Heart left ventricle (tissue), 13 donors: ENCODE measurements around the gene CRY2.

Experiments used
- CTCF ChIP-seq, 12 donors: fragments of 200-600 bp; sonication (generic) in 4 of 12; IDR thresholded peaks; one replicate each; pipeline versions ENCODE4 v1.5.0 to v1.8.0; 2018 to 2022; ENCODE audit warnings: antibody characterized with exemption in 12 of 12, mild to moderate bottlenecking in 5 of 12
- POLR2A ChIP-seq, 2 donors: fragments of 450-650 bp; IDR thresholded peaks; one replicate each; pipeline ENCODE4 v1.6.1; 2017; ENCODE audit warnings: antibody characterized with exemption in 2 of 2, mild to moderate bottlenecking in 2 of 2, moderate library complexity in 2 of 2
- donor health status: ischemic (EF 13 %, LVEDD 7.1; RV severe dilation, severe dysfunction).
- donor health status: DM: no; HTN: yes; CAD: no.
- donor health status: DM: no; HTN: no; CAD: no.
- donor health status: ischemic (EF 25% LVEDD 6.9; RV normal size, moderate dysfunction).
- donor health status: ischemic (EF 25% LVEDD 5.7; RV mildly dilated, moderate dysfunction).
- donor health status: ischemic (EF 35%, LVEDD 5.7; RV mildly dilated, moderate dysfunction).
- donor health status: nonischemic (EF 11% LVEDD 7.7; RV severe dilation, severe dysfunction).
- donor health status: DM: yes; HTN: yes; CAD: no.
- donor health status: PGD.
- donor health status: ischemic (EF 29% LVEDD 5.4; RV normal size, mild dysfunction).
- donor health status: nonischemic (EF 23%, LVEDD 6.1; RV moderate dilation, normal function).

DNA sequence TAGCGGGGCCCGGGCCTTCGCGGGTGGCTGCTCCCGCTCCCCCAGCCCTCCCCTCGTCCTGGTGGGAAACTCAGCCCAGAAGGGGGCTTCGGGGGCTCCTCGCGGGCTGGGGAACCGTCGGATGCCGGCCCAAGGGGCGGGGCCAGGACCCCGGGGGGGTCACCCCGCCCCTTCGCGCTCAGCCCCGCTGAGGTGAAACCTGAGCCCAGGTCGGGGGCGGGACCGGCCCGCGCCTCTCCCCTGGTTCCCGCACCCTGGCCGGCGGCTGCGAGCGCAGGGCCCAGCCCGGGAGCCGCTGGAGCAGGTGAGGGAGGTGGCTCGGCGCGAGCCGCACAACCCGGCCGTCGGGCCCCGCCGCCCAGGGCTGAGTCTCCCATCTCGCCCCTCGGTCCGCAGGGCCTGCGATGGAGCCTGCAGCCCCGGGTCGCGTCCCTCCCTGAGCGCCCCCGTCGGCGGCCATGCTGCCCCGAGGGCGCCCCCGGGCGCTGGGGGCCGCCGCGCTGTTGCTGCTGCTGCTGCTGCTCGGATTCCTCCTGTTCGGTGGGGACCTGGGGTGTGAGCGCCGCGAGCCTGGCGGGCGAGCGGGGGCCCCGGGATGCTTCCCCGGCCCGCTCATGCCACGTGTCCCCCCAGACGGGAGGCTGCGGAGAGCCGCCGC lies 75.3 kb downstream of the CRY2 start, which contains the start of gene LARGE2:
- TF ChIP-seq POLR2A (IDR thresholded peaks at IDR 0.05) (no peak), CTCF (IDR thresholded peaks at IDR 0.05) (no peak)
